Measurements from ENCODE around the gene DDB1.

The DDB1 gene

GRCh38 chr11:61370349-61371005, 37.6 kb upstream of the DDB1 start:
- H3K4me3 ChIP-seq (ENCODE audit: low read depth, low read length) = no peak overlapping the region
- TF ChIP-seq CTCF (IDR thresholded peaks at IDR 0.05; ENCODE audit: low read depth, low read length) = no peak

- no peak overlapping the region for H3K4me3 ChIP-seq (ENCODE audit: low read depth, low read length)
- no peak for TF ChIP-seq CTCF (IDR thresholded peaks at IDR 0.05; ENCODE audit: low read depth, low read length)
Observed at GRCh38 chr11:61369372-61370348, 36.8 kb upstream of the DDB1 start.

- H3K4me3 ChIP-seq (ENCODE audit: low read depth, low read length) = no peak overlapping the region
- no peak for TF ChIP-seq CTCF (IDR thresholded peaks at IDR 0.05; ENCODE audit: low read depth, low read length)
Observed at GRCh38 chr11:61368646-61369045, 35.7 kb upstream of the DDB1 start.

- TF ChIP-seq CTCF (IDR thresholded peaks at IDR 0.05; ENCODE audit: low read depth, low read length) = no peak
- H3K4me3 ChIP-seq (ENCODE audit: low read depth, low read length) = no peak overlapping the region
Observed at GRCh38 chr11:61367406-61367805, 34.5 kb upstream of the DDB1 start.

GRCh38 chr11:61364012-61364675, 31.2 kb upstream of the DDB1 start:
- TF ChIP-seq CTCF (IDR thresholded peaks at IDR 0.05; ENCODE audit: low read depth, low read length) = no peak
- no peak overlapping the region for H3K4me3 ChIP-seq (ENCODE audit: low read depth, low read length)

- TF ChIP-seq CTCF (IDR thresholded peaks at IDR 0.05; ENCODE audit: low read depth, low read length) = no peak
- H3K4me3 ChIP-seq (ENCODE audit: low read depth, low read length) = peak overlapping the region; percentile 78
Observed at GRCh38 chr11:61362542-61362875, 29.6 kb upstream of the DDB1 start.

Data from WI38 (cell line).